K562 (cell line): Measurements from ENCODE around the gene EDEM1. TPM values are rescaled to one million over a fixed set of nuclear protein-coding genes. Genes with fewer than 3 reads are reported as not detected.

Experiments used
- BCL6 ChIP-seq: fragments of 250-450 bp; sonication (Bioruptor Pico); IDR thresholded peaks from 2 replicates; pipeline ENCODE4 v1.4.0; 2020
- CCNT2 ChIP-seq: IDR thresholded peaks from 2 replicates; pipeline ENCODE4 v1.6.1; 2011; ENCODE audit warnings: borderline replicate concordance, low read depth, mild to moderate bottlenecking, moderate library complexity, mixed read lengths, low read length; ENCODE audit not compliant: insufficient read length; ENCODE audit errors: extremely low read depth
- HMGXB4 ChIP-seq: sonication (generic); formaldehyde crosslinking; IDR thresholded peaks from 2 replicates; pipeline ENCODE4 v1.8.1; 2023; ENCODE audit warnings: mild to moderate bottlenecking, missing genetic modification reagents
- RUNX1 ChIP-seq: sonication (generic); IDR thresholded peaks from 2 replicates; pipeline ENCODE4 v1.6.1; 2016; ENCODE audit warnings: antibody characterized with exemption, low read depth
- SIRT6 ChIP-seq: IDR thresholded peaks from one replicate; pipeline ENCODE4 v1.6.1; 2012; ENCODE audit warnings: low read depth, mild to moderate bottlenecking, control low read depth, inconsistent platforms, low read length, moderate library complexity
- TARDBP ChIP-seq: fragments of 450-650 bp; IDR thresholded peaks from 2 replicates; pipeline ENCODE4 v1.6.1; 2016
- TRIM28 ChIP-seq: fragments of 450-650 bp; IDR thresholded peaks from 2 replicates; pipeline ENCODE4 v1.6.1; 2017
- polyA plus RNA-seq, 8 experiments: library from polyadenylated mRNA; depleted of rRNA in 4 of 8; stranded (reverse) in 5 of 8; unstranded in 3 of 8; fragments of >200 nt; fragmentation: Nextera tagmentation in 2 of 8; fragmentation: Illumina TruSeq in 1 of 8; extraction: Ambion mirVana in 2 of 8; extraction: Trizol in 1 of 8; gene quantifications; 2 replicates each; pipeline versions ENCODE4 v1.2.1 to v1.2.3, GENCODE V29; 2011 to 2014; ENCODE audit warnings: inconsistent platforms in 1 of 8, missing spikeins in 1 of 8
- total RNA-seq, 7 experiments: library from RNA; depleted of rRNA in 6 of 7; stranded (reverse); fragments of >200 nt in 6 of 7; fragmentation: Illumina TruSeq in 2 of 7; extraction: Trizol in 2 of 7; gene quantifications; 2 replicates each; pipeline versions ENCODE4 v1.2.1 to v1.2.3, GENCODE V29; 2011 to 2021; ENCODE audit warnings: low replicate concordance in 1 of 7
- TF ChIP-seq, protein P1 (sequence below): sonication (generic); formaldehyde crosslinking; IDR thresholded peaks from 2 replicates; pipeline ENCODE4 v1.8.1; 2023; ENCODE audit warnings: mild to moderate bottlenecking, missing genetic modification reagents, moderate library complexity
- TF ChIP-seq, protein P2 (sequence below): sonication (generic); formaldehyde crosslinking; IDR thresholded peaks from 2 replicates; pipeline ENCODE4 v1.8.1; 2023; ENCODE audit warnings: mild to moderate bottlenecking, missing genetic modification reagents
- TF ChIP-seq, protein P3 (sequence below): fragments of 450-650 bp; IDR thresholded peaks from 2 replicates; pipeline ENCODE4 v1.6.1; 2016; ENCODE audit warnings: low read depth
- TF ChIP-seq, protein P4 (sequence below): fragments of 450-650 bp; formaldehyde crosslinking; IDR thresholded peaks from 2 replicates; pipeline ENCODE4 v1.4.0; 2020; ENCODE audit warnings: mild to moderate bottlenecking, moderate library complexity
- TF ChIP-seq, protein P5 (sequence below): fragments of 250-450 bp; sonication (Bioruptor Pico); IDR thresholded peaks from 2 replicates; pipeline ENCODE4 v1.8.0; 2021; ENCODE audit warnings: borderline replicate concordance, mild to moderate bottlenecking, moderate library complexity; ENCODE audit not compliant: poor library complexity, severe bottlenecking

Gene EDEM1
- total and polyA plus RNA-seq, 9 of the 15 experiments (the other 6 are each of a cell fraction or from before 2014, with no cell fraction given), result 6.2 to 36.7 (median 14.3) TPM

GRCh38 chr3:5187920-5188418, 462 bp downstream of the EDEM1 start (continued):
- TF ChIP-seq RUNX1, result no peak
- no peak for TF ChIP-seq TARDBP
- TF ChIP-seq, protein P1, sequence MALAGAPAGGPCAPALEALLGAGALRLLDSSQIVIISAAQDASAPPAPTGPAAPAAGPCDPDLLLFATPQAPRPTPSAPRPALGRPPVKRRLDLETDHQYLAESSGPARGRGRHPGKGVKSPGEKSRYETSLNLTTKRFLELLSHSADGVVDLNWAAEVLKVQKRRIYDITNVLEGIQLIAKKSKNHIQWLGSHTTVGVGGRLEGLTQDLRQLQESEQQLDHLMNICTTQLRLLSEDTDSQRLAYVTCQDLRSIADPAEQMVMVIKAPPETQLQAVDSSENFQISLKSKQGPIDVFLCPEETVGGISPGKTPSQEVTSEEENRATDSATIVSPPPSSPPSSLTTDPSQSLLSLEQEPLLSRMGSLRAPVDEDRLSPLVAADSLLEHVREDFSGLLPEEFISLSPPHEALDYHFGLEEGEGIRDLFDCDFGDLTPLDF (CRISPR knock-in tag), result no peak
- TF ChIP-seq, protein P2, sequence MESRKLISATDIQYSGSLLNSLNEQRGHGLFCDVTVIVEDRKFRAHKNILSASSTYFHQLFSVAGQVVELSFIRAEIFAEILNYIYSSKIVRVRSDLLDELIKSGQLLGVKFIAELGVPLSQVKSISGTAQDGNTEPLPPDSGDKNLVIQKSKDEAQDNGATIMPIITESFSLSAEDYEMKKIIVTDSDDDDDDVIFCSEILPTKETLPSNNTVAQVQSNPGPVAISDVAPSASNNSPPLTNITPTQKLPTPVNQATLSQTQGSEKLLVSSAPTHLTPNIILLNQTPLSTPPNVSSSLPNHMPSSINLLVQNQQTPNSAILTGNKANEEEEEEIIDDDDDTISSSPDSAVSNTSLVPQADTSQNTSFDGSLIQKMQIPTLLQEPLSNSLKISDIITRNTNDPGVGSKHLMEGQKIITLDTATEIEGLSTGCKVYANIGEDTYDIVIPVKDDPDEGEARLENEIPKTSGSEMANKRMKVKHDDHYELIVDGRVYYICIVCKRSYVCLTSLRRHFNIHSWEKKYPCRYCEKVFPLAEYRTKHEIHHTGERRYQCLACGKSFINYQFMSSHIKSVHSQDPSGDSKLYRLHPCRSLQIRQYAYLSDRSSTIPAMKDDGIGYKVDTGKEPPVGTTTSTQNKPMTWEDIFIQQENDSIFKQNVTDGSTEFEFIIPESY (CRISPR knock-in tag), result no peak
- TF ChIP-seq, protein P3, sequence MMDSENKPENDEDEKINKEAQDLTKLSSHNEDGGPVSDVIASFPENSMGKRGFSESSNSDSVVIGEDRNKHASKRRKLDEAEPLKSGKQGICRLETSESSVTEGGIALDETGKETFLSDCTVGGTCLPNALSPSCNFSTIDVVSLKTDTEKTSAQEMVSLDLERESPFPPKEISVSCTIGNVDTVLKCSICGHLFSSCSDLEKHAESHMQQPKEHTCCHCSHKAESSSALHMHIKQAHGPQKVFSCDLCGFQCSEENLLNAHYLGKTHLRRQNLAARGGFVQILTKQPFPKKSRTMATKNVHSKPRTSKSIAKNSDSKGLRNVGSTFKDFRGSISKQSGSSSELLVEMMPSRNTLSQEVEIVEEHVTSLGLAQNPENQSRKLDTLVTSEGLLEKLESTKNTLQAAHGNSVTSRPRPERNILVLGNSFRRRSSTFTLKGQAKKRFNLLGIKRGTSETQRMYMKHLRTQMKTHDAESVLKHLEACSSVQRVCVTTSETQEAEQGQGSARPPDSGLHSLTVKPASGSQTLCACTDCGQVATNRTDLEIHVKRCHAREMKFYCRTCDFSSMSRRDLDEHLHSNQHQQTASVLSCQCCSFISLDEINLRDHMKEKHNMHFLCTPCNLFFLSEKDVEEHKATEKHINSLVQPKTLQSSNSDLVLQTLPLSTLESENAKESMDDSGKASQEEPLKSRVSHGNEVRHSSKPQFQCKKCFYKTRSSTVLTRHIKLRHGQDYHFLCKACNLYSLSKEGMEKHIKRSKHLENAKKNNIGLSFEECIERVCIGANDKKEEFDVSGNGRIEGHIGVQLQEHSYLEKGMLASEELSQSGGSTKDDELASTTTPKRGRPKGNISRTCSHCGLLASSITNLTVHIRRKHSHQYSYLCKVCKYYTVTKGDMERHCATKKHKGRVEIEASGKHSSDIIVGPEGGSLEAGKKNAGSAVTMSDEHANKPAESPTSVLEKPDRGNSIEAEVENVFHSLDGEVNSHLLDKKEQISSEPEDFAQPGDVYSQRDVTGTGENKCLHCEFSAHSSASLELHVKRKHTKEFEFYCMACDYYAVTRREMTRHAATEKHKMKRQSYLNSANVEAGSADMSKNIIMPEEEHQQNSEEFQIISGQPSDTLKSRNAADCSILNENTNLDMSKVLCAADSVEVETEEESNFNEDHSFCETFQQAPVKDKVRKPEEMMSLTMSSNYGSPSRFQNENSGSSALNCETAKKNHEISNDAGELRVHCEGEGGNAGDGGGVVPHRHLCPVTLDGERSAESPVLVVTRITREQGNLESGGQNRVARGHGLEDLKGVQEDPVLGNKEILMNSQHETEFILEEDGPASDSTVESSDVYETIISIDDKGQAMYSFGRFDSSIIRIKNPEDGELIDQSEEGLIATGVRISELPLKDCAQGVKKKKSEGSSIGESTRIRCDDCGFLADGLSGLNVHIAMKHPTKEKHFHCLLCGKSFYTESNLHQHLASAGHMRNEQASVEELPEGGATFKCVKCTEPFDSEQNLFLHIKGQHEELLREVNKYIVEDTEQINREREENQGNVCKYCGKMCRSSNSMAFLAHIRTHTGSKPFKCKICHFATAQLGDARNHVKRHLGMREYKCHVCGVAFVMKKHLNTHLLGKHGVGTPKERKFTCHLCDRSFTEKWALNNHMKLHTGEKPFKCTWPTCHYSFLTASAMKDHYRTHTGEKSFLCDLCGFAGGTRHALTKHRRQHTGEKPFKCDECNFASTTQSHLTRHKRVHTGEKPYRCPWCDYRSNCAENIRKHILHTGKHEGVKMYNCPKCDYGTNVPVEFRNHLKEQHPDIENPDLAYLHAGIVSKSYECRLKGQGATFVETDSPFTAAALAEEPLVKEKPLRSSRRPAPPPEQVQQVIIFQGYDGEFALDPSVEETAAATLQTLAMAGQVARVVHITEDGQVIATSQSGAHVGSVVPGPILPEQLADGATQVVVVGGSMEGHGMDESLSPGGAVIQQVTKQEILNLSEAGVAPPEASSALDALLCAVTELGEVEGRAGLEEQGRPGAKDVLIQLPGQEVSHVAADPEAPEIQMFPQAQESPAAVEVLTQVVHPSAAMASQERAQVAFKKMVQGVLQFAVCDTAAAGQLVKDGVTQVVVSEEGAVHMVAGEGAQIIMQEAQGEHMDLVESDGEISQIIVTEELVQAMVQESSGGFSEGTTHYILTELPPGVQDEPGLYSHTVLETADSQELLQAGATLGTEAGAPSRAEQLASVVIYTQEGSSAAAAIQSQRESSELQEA, result no peak
- TF ChIP-seq, protein P4, sequence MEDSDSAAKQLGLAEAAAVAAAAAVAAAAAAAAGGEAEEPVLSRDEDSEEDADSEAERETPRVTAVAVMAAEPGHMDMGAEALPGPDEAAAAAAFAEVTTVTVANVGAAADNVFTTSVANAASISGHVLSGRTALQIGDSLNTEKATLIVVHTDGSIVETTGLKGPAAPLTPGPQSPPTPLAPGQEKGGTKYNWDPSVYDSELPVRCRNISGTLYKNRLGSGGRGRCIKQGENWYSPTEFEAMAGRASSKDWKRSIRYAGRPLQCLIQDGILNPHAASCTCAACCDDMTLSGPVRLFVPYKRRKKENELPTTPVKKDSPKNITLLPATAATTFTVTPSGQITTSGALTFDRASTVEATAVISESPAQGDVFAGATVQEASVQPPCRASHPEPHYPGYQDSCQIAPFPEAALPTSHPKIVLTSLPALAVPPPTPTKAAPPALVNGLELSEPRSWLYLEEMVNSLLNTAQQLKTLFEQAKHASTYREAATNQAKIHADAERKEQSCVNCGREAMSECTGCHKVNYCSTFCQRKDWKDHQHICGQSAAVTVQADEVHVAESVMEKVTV (CRISPR knock-in tag), result no peak
- TF ChIP-seq, protein P5, sequence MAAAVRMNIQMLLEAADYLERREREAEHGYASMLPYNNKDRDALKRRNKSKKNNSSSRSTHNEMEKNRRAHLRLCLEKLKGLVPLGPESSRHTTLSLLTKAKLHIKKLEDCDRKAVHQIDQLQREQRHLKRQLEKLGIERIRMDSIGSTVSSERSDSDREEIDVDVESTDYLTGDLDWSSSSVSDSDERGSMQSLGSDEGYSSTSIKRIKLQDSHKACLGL (CRISPR knock-in tag), result no peak
- peak; percentile 4 for TF ChIP-seq CCNT2
- no peak for TF ChIP-seq BCL6 (CRISPR knock-in tag)
- peak; percentile 49; the same call in 1 of the 2 replicates for TF ChIP-seq HMGXB4
- TF ChIP-seq TRIM28, result no peak
- TF ChIP-seq SIRT6, result no peak
